ENCODE measurements around the gene NUP210.

NUP210 gene

DNA sequence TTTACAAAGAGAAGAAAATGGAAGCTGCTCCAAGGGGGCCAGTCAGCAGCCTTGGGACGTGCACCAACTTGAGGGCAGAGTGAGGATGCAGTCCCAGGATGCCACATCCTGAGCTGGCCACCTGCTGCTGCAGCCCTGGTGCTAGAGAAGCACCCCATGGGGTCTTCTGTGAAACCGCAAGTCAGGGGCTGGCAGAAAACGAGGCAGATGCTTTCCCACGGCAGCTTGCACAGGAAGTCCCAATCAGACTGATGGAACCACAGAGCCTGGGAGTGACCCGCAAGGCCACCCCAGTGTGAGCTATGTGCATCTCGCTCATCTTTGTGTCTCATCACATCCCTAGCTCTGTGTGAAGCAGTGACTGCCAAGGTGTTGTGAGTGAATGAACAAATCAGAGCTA is 76.5 kb downstream of the NUP210 start:
- H3K4ac ChIP-seq (ENCODE audit: low read length): no peak overlapping the region
- H2BK5ac ChIP-seq (ENCODE audit: low read length): no peak overlapping the region
- H3K18ac ChIP-seq (ENCODE audit: low read length): no peak overlapping the region
- no peak overlapping the region for H2BK15ac ChIP-seq (ENCODE audit: low read length)
- H3K9me3 ChIP-seq (replicated peaks in 1 of 2; ENCODE audit: control insufficient read depth in 2 of 2, insufficient read depth in 1 of 2, low read depth in 1 of 2, low read length in 2 of 2): peaks cover 0 to 8% of the 10 kb centered on the region in 2 donors
- peaks cover 3% of the 10 kb centered on the region for H3K79me1 ChIP-seq (ENCODE audit: low read depth, low read length)
- H3K36me3 ChIP-seq (replicated peaks in 1 of 2; ENCODE audit: control insufficient read depth in 2 of 2, insufficient read depth in 2 of 2, low read length in 2 of 2): peaks cover 24 to 96% of the 10 kb centered on the region in 2 donors
- no peak overlapping the region for H3K4me2 ChIP-seq (ENCODE audit: insufficient read depth, low read length, poor library complexity, severe bottlenecking)
- no peak overlapping the region for H4K8ac ChIP-seq (ENCODE audit: low read depth, low read length)
- DNase-seq (ENCODE audit: low spot score): no peak
- no peak overlapping the region for H2AFZ ChIP-seq (ENCODE audit: low read length)
- H2BK12ac ChIP-seq (ENCODE audit: low read length): no peak overlapping the region
- no peak overlapping the region for H2BK120ac ChIP-seq (ENCODE audit: low read depth, low read length)
- peaks cover 15 to 23% of the 10 kb centered on the region in 2 donors for H3K4me1 ChIP-seq (ENCODE audit: control insufficient read depth in 2 of 2, insufficient read depth in 1 of 2, low read depth in 1 of 2, low read length in 2 of 2)
- no peak overlapping the region for H3K4me3 ChIP-seq (ENCODE audit: low read length in 2 of 2)
- H3K27ac ChIP-seq (replicated peaks; ENCODE audit: low read length): no peak overlapping the region
- no CpG with 5 or more reads among the region's 6 CpGs for WGBS, 2 donors (ENCODE audit: extremely low coverage in 2 of 2, insufficient read length in 2 of 2, insufficient replicate concordance in 1 of 2)
- H3K9ac ChIP-seq (ENCODE audit: low read depth, low read length, poor library complexity): no peak overlapping the region
- H4K91ac ChIP-seq (ENCODE audit: low read depth, low read length, poor library complexity): no peak overlapping the region
- no peak overlapping the region for H3K23ac ChIP-seq (ENCODE audit: low read depth, low read length, poor library complexity)
- no peak overlapping the region for H2AK5ac ChIP-seq (ENCODE audit: low read depth, low read length)
- H3K14ac ChIP-seq (ENCODE audit: low read length): no peak overlapping the region
- no peaks in the 10 kb centered on the region for H3K27me3 ChIP-seq (ENCODE audit: control insufficient read depth in 3 of 3, insufficient read depth in 3 of 3, low read depth in 1 of 3, low read length in 3 of 3)

GRCh38 chr3:13341229-13341905 is 78.8 kb downstream of the NUP210 start:
- H3K79me1 ChIP-seq (ENCODE audit: low read depth, low read length): peaks cover 3% of the 10 kb centered on the region
- H3K27me3 ChIP-seq (ENCODE audit: control insufficient read depth in 3 of 3, insufficient read depth in 3 of 3, low read depth in 1 of 3, low read length in 3 of 3): no peaks in the 10 kb centered on the region
- H4K8ac ChIP-seq (ENCODE audit: low read depth, low read length): no peak overlapping the region
- H3K4me2 ChIP-seq (ENCODE audit: insufficient read depth, low read length, poor library complexity, severe bottlenecking): no peak overlapping the region
- H3K14ac ChIP-seq (ENCODE audit: low read length): no peak overlapping the region
- no peak overlapping the region for H3K9ac ChIP-seq (ENCODE audit: low read depth, low read length, poor library complexity)
- no peak for DNase-seq (ENCODE audit: low spot score)
- H3K23ac ChIP-seq (ENCODE audit: low read depth, low read length, poor library complexity): no peak overlapping the region
- no peak overlapping the region for H2BK5ac ChIP-seq (ENCODE audit: low read length)
- H3K9me3 ChIP-seq (replicated peaks in 1 of 2; ENCODE audit: control insufficient read depth in 2 of 2, insufficient read depth in 1 of 2, low read depth in 1 of 2, low read length in 2 of 2): peaks cover 0 to 8% of the 10 kb centered on the region in 2 donors
- WGBS, 2 donors (ENCODE audit: extremely low coverage in 2 of 2, insufficient read length in 2 of 2, insufficient replicate concordance in 1 of 2): no CpG with 5 or more reads among the region's 7 CpGs
- no peak overlapping the region for H3K18ac ChIP-seq (ENCODE audit: low read length)
- no peak overlapping the region for H2BK15ac ChIP-seq (ENCODE audit: low read length)
- no peak overlapping the region for H3K4me3 ChIP-seq (ENCODE audit: low read length in 2 of 2)
- H3K36me3 ChIP-seq (replicated peaks in 1 of 2; ENCODE audit: control insufficient read depth in 2 of 2, insufficient read depth in 2 of 2, low read length in 2 of 2): peaks cover 38 to 97% of the 10 kb centered on the region in 2 donors
- H3K27ac ChIP-seq (replicated peaks; ENCODE audit: low read length): no peak overlapping the region
- peaks cover 0 to 4% of the 10 kb centered on the region in 2 donors for H3K4me1 ChIP-seq (ENCODE audit: control insufficient read depth in 2 of 2, insufficient read depth in 1 of 2, low read depth in 1 of 2, low read length in 2 of 2)
- no peak overlapping the region for H2BK120ac ChIP-seq (ENCODE audit: low read depth, low read length)
- no peak overlapping the region for H2AK5ac ChIP-seq (ENCODE audit: low read depth, low read length)
- H2BK12ac ChIP-seq (ENCODE audit: low read length): no peak overlapping the region
- H4K91ac ChIP-seq (ENCODE audit: low read depth, low read length, poor library complexity): no peak overlapping the region
- H2AFZ ChIP-seq (ENCODE audit: low read length): no peak overlapping the region
- no peak overlapping the region for H3K4ac ChIP-seq (ENCODE audit: low read length)

- H2BK12ac ChIP-seq (ENCODE audit: low read length): no peak overlapping the region
- no peak overlapping the region for H3K9ac ChIP-seq (ENCODE audit: low read depth, low read length, poor library complexity)
- H3K18ac ChIP-seq (ENCODE audit: low read length): no peak overlapping the region
- no peak for DNase-seq (ENCODE audit: low spot score)
- no CpG with 5 or more reads among the region's 20 CpGs for WGBS, 2 donors (ENCODE audit: extremely low coverage in 2 of 2, insufficient read length in 2 of 2, insufficient replicate concordance in 1 of 2)
- H3K23ac ChIP-seq (ENCODE audit: low read depth, low read length, poor library complexity): peak overlapping the region; percentile 2
- H3K14ac ChIP-seq (ENCODE audit: low read length): no peak overlapping the region
- no peak overlapping the region for H3K4ac ChIP-seq (ENCODE audit: low read length)
- no peak overlapping the region for H3K4me3 ChIP-seq (ENCODE audit: low read length in 2 of 2)
- H4K8ac ChIP-seq (ENCODE audit: low read depth, low read length): no peak overlapping the region
- no peaks in the 10 kb centered on the region for H3K27me3 ChIP-seq (ENCODE audit: control insufficient read depth in 3 of 3, insufficient read depth in 3 of 3, low read depth in 1 of 3, low read length in 3 of 3)
- no peak overlapping the region for H2AK5ac ChIP-seq (ENCODE audit: low read depth, low read length)
- H3K4me1 ChIP-seq (ENCODE audit: control insufficient read depth in 2 of 2, insufficient read depth in 1 of 2, low read depth in 1 of 2, low read length in 2 of 2): peaks cover 0 to 2% of the 10 kb centered on the region in 2 donors
- no peak overlapping the region for H2BK5ac ChIP-seq (ENCODE audit: low read length)
- no peak overlapping the region for H4K91ac ChIP-seq (ENCODE audit: low read depth, low read length, poor library complexity)
- peaks cover 47 to 97% of the 10 kb centered on the region in 2 donors for H3K36me3 ChIP-seq (replicated peaks in 1 of 2; ENCODE audit: control insufficient read depth in 2 of 2, insufficient read depth in 2 of 2, low read length in 2 of 2)
- peaks cover 3% of the 10 kb centered on the region for H3K79me1 ChIP-seq (ENCODE audit: low read depth, low read length)
- H2BK120ac ChIP-seq (ENCODE audit: low read depth, low read length): no peak overlapping the region
- H3K9me3 ChIP-seq (replicated peaks in 1 of 2; ENCODE audit: control insufficient read depth in 2 of 2, insufficient read depth in 1 of 2, low read depth in 1 of 2, low read length in 2 of 2): peaks cover 0 to 8% of the 10 kb centered on the region in 2 donors
- H2BK15ac ChIP-seq (ENCODE audit: low read length): no peak overlapping the region
- H3K27ac ChIP-seq (replicated peaks; ENCODE audit: low read length): no peak overlapping the region
- no peak overlapping the region for H3K4me2 ChIP-seq (ENCODE audit: insufficient read depth, low read length, poor library complexity, severe bottlenecking)
- no peak overlapping the region for H2AFZ ChIP-seq (ENCODE audit: low read length)
These were observed 80.3 kb downstream of the NUP210 start for GRCh38 chr3:13339833-13340232.

DNA sequence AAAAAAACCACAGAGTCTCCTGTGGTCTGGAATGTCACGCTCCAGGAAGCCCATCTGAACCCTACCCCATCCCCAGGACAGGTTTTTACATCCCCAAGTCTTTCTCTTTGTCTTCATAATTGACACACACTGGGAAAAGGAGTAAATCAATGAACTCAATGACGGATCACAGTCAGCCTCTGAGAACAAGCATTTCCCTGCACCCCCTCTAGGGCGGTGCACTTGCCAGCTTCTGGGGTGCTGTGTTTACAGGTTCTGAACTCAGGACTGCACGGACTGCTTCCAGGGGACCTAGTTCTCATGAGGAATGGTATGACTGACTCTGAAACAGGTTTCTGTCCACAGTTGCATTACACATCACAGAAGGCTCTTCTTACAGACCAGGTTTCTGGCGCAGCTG is 81.1 kb downstream of the NUP210 start:
- Histone ChIP-seq H3K36me3 (replicated peaks in 1 of 2; ENCODE audit: control insufficient read depth in 2 of 2, insufficient read depth in 2 of 2, low read length in 2 of 2) (peaks cover 45 to 99% of the 10 kb centered on the region in 2 donors), H4K91ac (ENCODE audit: low read depth, low read length, poor library complexity) (no peak overlapping the region), H2BK5ac (ENCODE audit: low read length) (no peak overlapping the region), H3K18ac (ENCODE audit: low read length) (no peak overlapping the region), H3K9me3 (replicated peaks in 1 of 2; ENCODE audit: control insufficient read depth in 2 of 2, insufficient read depth in 1 of 2, low read depth in 1 of 2, low read length in 2 of 2) (peaks cover 0 to 8% of the 10 kb centered on the region in 2 donors), H4K8ac (ENCODE audit: low read depth, low read length) (no peak overlapping the region), H2BK12ac (ENCODE audit: low read length) (no peak overlapping the region), H2BK120ac (ENCODE audit: low read depth, low read length) (no peak overlapping the region), H3K27me3 (ENCODE audit: control insufficient read depth in 3 of 3, insufficient read depth in 3 of 3, low read depth in 1 of 3, low read length in 3 of 3) (no peaks in the 10 kb centered on the region), H3K27ac (replicated peaks; ENCODE audit: low read length) (no peak overlapping the region), H3K4me1 (ENCODE audit: control insufficient read depth in 2 of 2, insufficient read depth in 1 of 2, low read depth in 1 of 2, low read length in 2 of 2) (no peaks in the 10 kb centered on the region), H3K79me1 (ENCODE audit: low read depth, low read length) (no peaks in the 10 kb centered on the region), H2AFZ (ENCODE audit: low read length) (no peak overlapping the region), H3K4me2 (ENCODE audit: insufficient read depth, low read length, poor library complexity, severe bottlenecking) (no peak overlapping the region), H3K4me3 (ENCODE audit: low read length in 2 of 2) (no peak overlapping the region), H2AK5ac (ENCODE audit: low read depth, low read length) (no peak overlapping the region), H3K23ac (ENCODE audit: low read depth, low read length, poor library complexity) (no peak overlapping the region), H3K14ac (ENCODE audit: low read length) (no peak overlapping the region), H2BK15ac (ENCODE audit: low read length) (no peak overlapping the region), H3K9ac (ENCODE audit: low read depth, low read length, poor library complexity) (no peak overlapping the region), H3K4ac (ENCODE audit: low read length) (no peak overlapping the region)
- WGBS, 2 donors (ENCODE audit: extremely low coverage in 2 of 2, insufficient read length in 2 of 2, insufficient replicate concordance in 1 of 2): no CpG with 5 or more reads among the region's 5 CpGs
- no peak for DNase-seq (ENCODE audit: low spot score)
